DND-41 (cell line): ENCODE data around the gene LHX6.

Experiments
- CTCF ChIP-seq: IDR thresholded peaks from 2 replicates; pipeline ENCODE4 v1.5.1; 2012; ENCODE audit warnings: borderline replicate concordance, low read length, moderate library complexity, mild to moderate bottlenecking; ENCODE audit not compliant: poor library complexity, severe bottlenecking; ENCODE audit errors: extremely low read depth
- EZH2 ChIP-seq: IDR thresholded peaks from 3 replicates; pipeline ENCODE4 v1.6.1; 2012; ENCODE audit warnings: borderline replicate concordance, low read depth, mild to moderate bottlenecking, moderate library complexity, low read length, inconsistent platforms; ENCODE audit not compliant: severe bottlenecking

GRCh38 chr9:122190597-122191381, 38.0 kb downstream of the LHX6 start:
- TF ChIP-seq CTCF = no peak
- TF ChIP-seq EZH2 = no peak
